Esophagus (tissue), 2 donors: ENCODE measurements around the gene DNAJC11. TPM values are rescaled to one million over a fixed set of nuclear protein-coding genes. Genes with fewer than 3 reads are reported as not detected.

Experiments used
- H3K27ac ChIP-seq, 2 donors: one replicate each; pipeline ENCODE4 v1.5.1; 2013; ENCODE audit warnings: low read depth in 2 of 2, mild to moderate bottlenecking in 2 of 2, inconsistent platforms in 1 of 2, low read length in 1 of 2, moderate library complexity in 1 of 2
- H3K27me3 ChIP-seq, 2 donors: one replicate each; pipeline ENCODE4 v1.6.1; 2013; ENCODE audit warnings: low read length in 2 of 2, control low read depth in 1 of 2, mild to moderate bottlenecking in 1 of 2; ENCODE audit not compliant: insufficient read depth in 2 of 2, control insufficient read depth in 1 of 2
- H3K36me3 ChIP-seq, 2 donors: one replicate each; pipeline ENCODE4 v1.6.1; 2013; ENCODE audit warnings: low read length in 1 of 2; ENCODE audit not compliant: control insufficient read depth in 2 of 2, insufficient read depth in 2 of 2
- H3K4me1 ChIP-seq, 2 donors: one replicate each; pipeline ENCODE4 v1.6.1; 2013; ENCODE audit warnings: low read length in 1 of 2; ENCODE audit not compliant: control insufficient read depth in 2 of 2, insufficient read depth in 2 of 2
- H3K4me3 ChIP-seq, 2 donors: one replicate each; pipeline ENCODE4 v1.5.1; 2013; ENCODE audit warnings: low read length in 2 of 2, mild to moderate bottlenecking in 2 of 2, low read depth in 1 of 2, moderate library complexity in 1 of 2
- H3K9me3 ChIP-seq, 2 donors: one replicate each; pipeline ENCODE4 v1.6.1; 2013; ENCODE audit warnings: mild to moderate bottlenecking in 2 of 2, low read depth in 1 of 2, low read length in 1 of 2, moderate library complexity in 1 of 2; ENCODE audit not compliant: control insufficient read depth in 2 of 2, insufficient read depth in 1 of 2
- WGBS, 2 donors: extraction: QIAGEN DNeasy Blood & Tissue Kit; methylation state at CpG; one replicate each; pipeline ENCODE4 v1.1.7; 2013; 5-methylcytosine and 5-hydroxymethylcytosine counted together
- polyA plus RNA-seq, 2 donors: library from polyadenylated mRNA; stranded (reverse); fragments of 200-250 nt; gene quantifications; one replicate each; pipeline ENCODE4 v1.2.3, GENCODE V29; 2013
- donor health status: healthy with polysubstance abuse.
- donor health status: Bipolar disorder and iron deficiency.

The DNAJC11 gene
- polyA plus RNA-seq, 2 donors: 21.9 to 23.0 TPM

- no peak overlapping the region for H3K27ac ChIP-seq
- 60 to 76% methylated on average over 3 of the region's 3 CpGs for WGBS, 2 donors
- H3K9me3 ChIP-seq: no peaks in the 10 kb centered on the region
- no peak overlapping the region for H3K4me3 ChIP-seq
- H3K4me1 ChIP-seq: no peaks in the 10 kb centered on the region
- H3K36me3 ChIP-seq: no peaks in the 10 kb centered on the region
- no peaks in the 10 kb centered on the region for H3K27me3 ChIP-seq
Measured at GRCh38 chr1:6731905-6732304, 30.3 kb upstream of the DNAJC11 start.

- H3K27me3 ChIP-seq: no peaks in the 10 kb centered on the region
- no peak overlapping the region for H3K4me3 ChIP-seq
- 82 to 85% methylated on average over 6 of the region's 6 CpGs for WGBS, 2 donors
- no peaks in the 10 kb centered on the region for H3K36me3 ChIP-seq
- no peaks in the 10 kb centered on the region for H3K4me1 ChIP-seq
- H3K9me3 ChIP-seq: no peaks in the 10 kb centered on the region
- H3K27ac ChIP-seq: no peak overlapping the region
Measured at GRCh38 chr1:6730880-6731279, 29.3 kb upstream of the DNAJC11 start.

- Histone ChIP-seq H3K27me3 (no peaks in the 10 kb centered on the region), H3K27ac (no peak overlapping the region), H3K9me3 (no peaks in the 10 kb centered on the region), H3K4me1 (no peaks in the 10 kb centered on the region), H3K4me3 (no peak overlapping the region), H3K36me3 (no peaks in the 10 kb centered on the region)
- WGBS, 2 donors: 38 to 44% methylated on average over 11 of the region's 11 CpGs
Measured at GRCh38 chr1:6730473-6730872, 28.9 kb upstream of the DNAJC11 start.

GRCh38 chr1:6727535-6727934, 25.9 kb upstream of the DNAJC11 start:
- H3K27me3 ChIP-seq: no peaks in the 10 kb centered on the region
- 28% methylated on average over 6 of the region's 6 CpGs for WGBS, 2 donors
- H3K4me3 ChIP-seq: no peak overlapping the region
- no peaks in the 10 kb centered on the region for H3K4me1 ChIP-seq
- H3K9me3 ChIP-seq: no peaks in the 10 kb centered on the region
- no peaks in the 10 kb centered on the region for H3K36me3 ChIP-seq
- H3K27ac ChIP-seq: no peak overlapping the region

GRCh38 chr1:6726253-6726652, 24.6 kb upstream of the DNAJC11 start:
- Histone ChIP-seq H3K36me3 (no peaks in the 10 kb centered on the region), H3K4me1 (no peaks in the 10 kb centered on the region), H3K9me3 (no peaks in the 10 kb centered on the region), H3K27ac (no peak overlapping the region), H3K4me3 (no peak overlapping the region), H3K27me3 (no peaks in the 10 kb centered on the region)
- WGBS, 2 donors: 93% methylated on average over 7 of the region's 7 CpGs

- H3K27me3 ChIP-seq: no peaks in the 10 kb centered on the region
- H3K27ac ChIP-seq: no peak overlapping the region
- 63 to 64% methylated on average over 9 of the region's 9 CpGs for WGBS, 2 donors
- H3K36me3 ChIP-seq: no peaks in the 10 kb centered on the region
- no peak overlapping the region for H3K4me3 ChIP-seq
- H3K9me3 ChIP-seq: no peaks in the 10 kb centered on the region
- no peaks in the 10 kb centered on the region for H3K4me1 ChIP-seq
Measured at GRCh38 chr1:6724517-6725141, 23.0 kb upstream of the DNAJC11 start.

GRCh38 chr1:6723621-6724428, 22.2 kb upstream of the DNAJC11 start:
- 68 to 73% methylated on average over 17 of the region's 17 CpGs for WGBS, 2 donors
- H3K4me1 ChIP-seq: no peaks in the 10 kb centered on the region
- no peak overlapping the region for H3K27ac ChIP-seq
- H3K27me3 ChIP-seq: no peaks in the 10 kb centered on the region
- H3K9me3 ChIP-seq: no peaks in the 10 kb centered on the region
- no peak overlapping the region for H3K4me3 ChIP-seq
- H3K36me3 ChIP-seq: no peaks in the 10 kb centered on the region

- 71 to 87% methylated on average over 1 of the region's 1 CpG for WGBS, 2 donors
- H3K9me3 ChIP-seq: peaks cover 0 to 2% of the 10 kb centered on the region in 2 donors
- H3K36me3 ChIP-seq: no peaks in the 10 kb centered on the region
- H3K27me3 ChIP-seq: no peaks in the 10 kb centered on the region
- H3K4me1 ChIP-seq: no peaks in the 10 kb centered on the region
- no peak overlapping the region for H3K27ac ChIP-seq
- H3K4me3 ChIP-seq: no peak overlapping the region
Measured at GRCh38 chr1:6711174-6711573, 9.6 kb upstream of the DNAJC11 start.

- Histone ChIP-seq H3K27ac (no peak overlapping the region), H3K4me3 (no peak overlapping the region), H3K27me3 (no peaks in the 10 kb centered on the region), H3K4me1 (peaks cover 0 to 5% of the 10 kb centered on the region in 2 donors), H3K9me3 (no peaks in the 10 kb centered on the region), H3K36me3 (no peaks in the 10 kb centered on the region)
- WGBS, 2 donors: 81 to 83% methylated on average over 6 of the region's 6 CpGs
Measured at GRCh38 chr1:6704746-6705145, 3.1 kb upstream of the DNAJC11 start.

- WGBS, 2 donors: 68 to 85% methylated on average over 4 of the region's 4 CpGs
- no peaks in the 10 kb centered on the region for H3K27me3 ChIP-seq
- no peaks in the 10 kb centered on the region for H3K9me3 ChIP-seq
- H3K36me3 ChIP-seq: no peaks in the 10 kb centered on the region
- H3K4me3 ChIP-seq: no peak overlapping the region
- peaks cover 0 to 5% of the 10 kb centered on the region in 2 donors for H3K4me1 ChIP-seq
- H3K27ac ChIP-seq: no peak overlapping the region
Measured at GRCh38 chr1:6703016-6703415, 1.4 kb upstream of the DNAJC11 start.
